ENCODE data around the gene PIGBOS1.
A peak's percentile ranks its signal among the peaks of the same experiment; 100 is the strongest.
"Not testable (repeated sequence)": the region's sequence is repeated elsewhere in the genome, so short reads cannot be mapped to it uniquely, and the experiment has no call there.

PIGBOS1 gene

DNA sequence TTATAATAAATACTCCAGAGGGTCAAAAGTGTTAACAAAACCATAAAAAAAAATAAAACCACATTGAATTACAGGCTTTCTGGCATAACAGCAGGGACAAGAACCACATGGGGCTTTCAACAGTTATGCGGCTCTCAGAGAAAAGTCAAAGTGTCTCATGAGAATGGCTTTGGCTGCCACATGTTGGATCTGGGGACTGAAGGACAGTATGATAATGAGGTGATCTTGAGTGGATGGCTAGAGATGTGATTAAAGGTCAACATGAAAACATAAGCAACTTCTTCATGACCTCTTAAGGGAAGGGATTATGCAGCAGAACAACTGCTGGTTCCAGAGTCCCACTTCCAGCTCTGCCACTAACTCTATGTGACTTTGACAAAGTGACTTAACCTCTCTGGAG is 34.5 kb downstream of the PIGBOS1 start:
- no peak for DNase-seq (ENCODE audit: low read depth)
- TF ChIP-seq, protein P1, sequence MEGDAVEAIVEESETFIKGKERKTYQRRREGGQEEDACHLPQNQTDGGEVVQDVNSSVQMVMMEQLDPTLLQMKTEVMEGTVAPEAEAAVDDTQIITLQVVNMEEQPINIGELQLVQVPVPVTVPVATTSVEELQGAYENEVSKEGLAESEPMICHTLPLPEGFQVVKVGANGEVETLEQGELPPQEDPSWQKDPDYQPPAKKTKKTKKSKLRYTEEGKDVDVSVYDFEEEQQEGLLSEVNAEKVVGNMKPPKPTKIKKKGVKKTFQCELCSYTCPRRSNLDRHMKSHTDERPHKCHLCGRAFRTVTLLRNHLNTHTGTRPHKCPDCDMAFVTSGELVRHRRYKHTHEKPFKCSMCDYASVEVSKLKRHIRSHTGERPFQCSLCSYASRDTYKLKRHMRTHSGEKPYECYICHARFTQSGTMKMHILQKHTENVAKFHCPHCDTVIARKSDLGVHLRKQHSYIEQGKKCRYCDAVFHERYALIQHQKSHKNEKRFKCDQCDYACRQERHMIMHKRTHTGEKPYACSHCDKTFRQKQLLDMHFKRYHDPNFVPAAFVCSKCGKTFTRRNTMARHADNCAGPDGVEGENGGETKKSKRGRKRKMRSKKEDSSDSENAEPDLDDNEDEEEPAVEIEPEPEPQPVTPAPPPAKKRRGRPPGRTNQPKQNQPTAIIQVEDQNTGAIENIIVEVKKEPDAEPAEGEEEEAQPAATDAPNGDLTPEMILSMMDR (conservative IDR thresholded peaks at IDR 0.05; ENCODE audit: low read length) = no peak
- H3K4me3 ChIP-seq (ENCODE audit: low read length) = no peak overlapping the region

GRCh38 chr15:55283379-55284147 is 35.4 kb downstream of the PIGBOS1 start:
- DNase-seq (ENCODE audit: low read depth) = no peak
- no peak overlapping the region for H3K4me3 ChIP-seq (ENCODE audit: low read length)
- TF ChIP-seq, protein P1 (conservative IDR thresholded peaks at IDR 0.05; ENCODE audit: low read length) = no peak

GRCh38 chr15:55282284-55282833 is 36.6 kb downstream of the PIGBOS1 start:
- H3K4me3 ChIP-seq (ENCODE audit: low read length) = peak overlapping the region; percentile 13; the same call in 1 of the 2 replicates
- TF ChIP-seq, protein P1 (conservative IDR thresholded peaks at IDR 0.05; ENCODE audit: low read length) = no peak
- peak; percentile 79 for DNase-seq (ENCODE audit: low read depth)

DNA sequence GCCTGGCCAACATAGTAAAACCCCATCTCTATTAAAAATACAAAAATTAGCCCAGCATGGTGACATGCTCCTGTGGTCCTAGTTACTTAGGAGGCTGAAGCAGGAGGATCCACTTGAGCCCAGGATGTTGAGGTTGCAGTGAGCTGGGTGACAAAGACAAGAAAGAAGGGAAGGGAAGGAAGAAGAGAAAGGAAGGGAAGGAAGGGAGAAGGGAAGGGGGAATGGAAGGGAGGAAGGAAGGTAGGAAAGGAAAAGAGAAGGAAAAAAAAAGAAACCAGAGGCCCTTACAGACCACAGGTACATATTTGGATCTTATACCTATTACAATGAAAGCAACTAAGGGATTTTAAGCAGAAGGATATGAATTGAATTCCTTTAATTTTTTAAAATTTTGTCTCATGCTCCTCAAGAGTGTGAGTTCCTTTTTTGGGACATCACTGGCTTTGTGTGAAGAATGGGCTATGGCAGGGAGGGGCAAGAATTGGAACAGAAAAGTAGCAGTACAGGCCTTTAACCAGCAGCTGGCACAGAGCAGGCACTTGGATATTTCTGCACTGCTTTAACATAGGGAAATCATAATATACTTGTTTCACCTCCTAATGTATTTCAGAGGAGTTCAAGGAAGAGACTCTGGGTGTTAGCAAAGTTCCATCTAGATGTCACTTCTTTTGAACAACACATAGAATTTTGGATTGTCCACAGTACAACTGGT is 37.2 kb downstream of the PIGBOS1 start:
- TF ChIP-seq, protein P1 (conservative IDR thresholded peaks at IDR 0.05; ENCODE audit: low read length) = peak; percentile 20; the same call in 1 of the 2 replicates

GRCh38 chr15:55280589-55280988 is 38.3 kb downstream of the PIGBOS1 start:
- not testable (repeated sequence) for H3K4me3 ChIP-seq (ENCODE audit: low read length); DNase-seq (ENCODE audit: low read depth)

More for the DNA sequence above, 37.2 kb downstream of the PIGBOS1 start:
- H3K4me3 ChIP-seq (ENCODE audit: low read length) = no peak overlapping the region
- DNase-seq (ENCODE audit: low read depth) = no peak

GRCh38 chr15:55279746-55280351 is 39.1 kb downstream of the PIGBOS1 start:
- peak; percentile 88 for DNase-seq (ENCODE audit: low read depth)
- H3K4me3 ChIP-seq (ENCODE audit: low read length) = no peak overlapping the region
- TF ChIP-seq, protein P1 (conservative IDR thresholded peaks at IDR 0.05; ENCODE audit: low read length) = no peak

DNA sequence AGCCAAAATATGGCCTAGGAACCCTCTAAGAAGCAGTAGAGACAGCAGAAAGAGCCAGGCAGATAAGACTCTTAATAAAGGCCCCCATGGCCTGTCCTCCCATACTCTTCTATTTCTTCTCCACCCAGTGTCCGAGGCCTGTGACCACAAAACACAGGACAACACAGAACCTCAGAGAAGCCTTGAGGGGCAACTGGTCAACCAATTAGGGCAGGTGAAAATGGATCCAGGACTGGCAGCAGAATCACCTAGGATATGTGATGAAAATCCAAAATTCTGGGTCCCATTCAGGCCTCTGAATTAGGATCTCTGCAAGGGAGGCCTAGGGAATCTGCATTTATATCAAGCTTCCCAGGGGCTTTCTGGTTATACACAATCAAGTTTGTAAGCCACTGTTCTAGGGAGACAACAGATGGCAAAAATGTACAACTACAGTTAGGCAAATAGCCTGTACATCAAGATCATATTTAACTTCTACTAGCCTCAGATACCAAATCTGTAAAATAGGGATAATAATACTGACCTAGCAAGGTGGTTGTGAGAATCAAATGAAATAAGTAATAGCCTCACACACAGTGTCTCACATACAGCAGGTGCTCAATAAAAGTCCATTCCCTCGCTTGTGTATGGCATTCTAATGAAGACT is 39.7 kb downstream of the PIGBOS1 start:
- no peak overlapping the region for H3K4me3 ChIP-seq (ENCODE audit: low read length)
- TF ChIP-seq, protein P1 (conservative IDR thresholded peaks at IDR 0.05; ENCODE audit: low read length) = no peak
- no peak for DNase-seq (ENCODE audit: low read depth)

Data from AG10803 (cell line).